Pons (tissue), 1 donor: ENCODE data around the gene TMIGD2.

Experiments
- DNase-seq: peaks from one replicate; pipeline ENCODE4 v3.0.0-alpha.2; 2016; ENCODE audit warnings: low spot score

The TMIGD2 gene

DNA sequence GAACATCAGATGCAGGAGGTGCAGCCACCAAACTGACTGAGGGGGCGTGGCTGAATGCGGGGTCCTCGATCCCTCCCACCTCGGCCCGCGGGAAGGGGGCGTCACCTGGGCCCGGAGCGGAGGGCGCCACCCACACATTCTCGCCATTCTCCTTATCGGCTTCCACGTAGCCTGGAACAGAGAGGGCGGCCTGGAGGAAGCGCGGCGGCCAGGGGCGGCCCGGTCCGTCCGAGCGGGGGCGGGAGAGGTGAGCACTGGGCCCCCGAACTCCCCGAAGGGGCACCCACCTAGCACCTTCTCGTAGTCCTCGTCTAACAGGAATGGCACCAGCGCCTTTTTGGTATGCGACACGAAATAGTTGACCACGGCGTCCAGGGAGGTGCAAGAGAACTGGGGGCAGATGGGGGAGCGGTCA, 24.7 kb upstream of the TMIGD2 start:
- DNase-seq, result no peak

DNA sequence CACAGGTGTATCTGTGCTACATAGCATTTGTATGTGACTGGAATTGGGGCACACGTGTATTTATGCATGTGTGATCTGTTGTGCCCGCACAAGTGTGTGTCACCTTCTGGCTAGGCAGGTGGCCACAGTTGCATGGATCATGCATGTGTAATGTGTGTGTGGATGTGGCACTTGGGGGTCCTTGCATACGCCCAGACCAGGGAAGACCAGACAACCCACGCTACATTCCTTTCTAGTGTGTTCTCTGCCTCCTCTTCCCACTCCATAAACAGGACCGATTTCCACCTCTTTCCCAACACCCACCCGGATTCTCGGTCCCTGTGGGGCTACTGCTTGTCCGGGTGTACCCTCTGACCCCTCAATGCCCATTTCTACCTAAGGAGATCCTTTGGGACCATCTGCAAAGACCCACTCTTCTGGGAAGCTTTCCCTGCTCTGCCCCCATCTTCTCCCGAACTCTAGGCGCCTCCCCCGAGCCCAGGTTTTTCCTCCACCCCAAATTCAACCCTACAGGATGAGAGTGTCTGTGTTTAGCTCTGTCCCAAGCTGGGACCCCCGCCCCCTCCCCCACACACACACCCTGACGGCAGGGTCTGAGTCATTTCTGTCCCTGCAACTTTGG, 24.1 kb upstream of the TMIGD2 start:
- no peak for DNase-seq

DNA sequence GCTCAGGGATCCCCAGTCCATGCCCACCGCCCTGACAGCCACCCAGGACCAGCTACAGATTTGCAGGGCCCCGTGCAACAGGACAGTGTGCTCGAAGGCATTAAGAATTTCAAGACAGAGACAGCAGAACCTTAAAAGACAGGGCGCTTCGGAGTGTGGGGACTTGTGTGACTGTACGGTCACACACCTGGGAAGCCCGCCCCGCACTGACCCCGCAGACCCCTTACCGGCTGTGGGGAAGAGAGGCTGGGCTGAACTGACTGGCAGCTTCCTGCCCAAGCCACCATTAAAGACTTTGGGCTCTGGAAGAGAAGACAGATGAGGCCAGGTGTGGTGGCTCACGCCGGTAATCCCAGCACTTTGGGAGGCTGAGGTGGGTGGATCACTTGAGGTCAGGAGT, 22.0 kb upstream of the TMIGD2 start:
- DNase-seq, result no peak

DNA sequence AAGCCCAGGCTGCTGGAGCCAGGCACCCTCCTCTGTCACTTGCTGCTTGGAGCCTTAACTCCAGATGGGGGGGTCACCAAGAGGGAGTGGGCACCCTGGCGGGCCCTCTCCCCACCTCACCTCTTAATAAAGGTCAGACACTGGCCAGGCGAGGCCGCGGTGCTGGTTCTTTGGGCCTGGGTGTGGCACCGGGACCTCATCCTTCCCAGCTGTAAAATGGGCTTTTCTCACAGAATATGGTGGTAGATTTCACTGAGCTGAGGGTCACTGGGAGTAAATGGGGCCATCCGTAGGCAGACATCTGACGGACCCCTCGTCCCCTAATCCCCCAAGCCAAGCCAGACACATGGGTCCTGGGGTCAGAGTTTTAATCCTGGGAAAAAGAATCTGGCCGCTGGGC, 21.5 kb upstream of the TMIGD2 start:
- no peak for DNase-seq

DNA sequence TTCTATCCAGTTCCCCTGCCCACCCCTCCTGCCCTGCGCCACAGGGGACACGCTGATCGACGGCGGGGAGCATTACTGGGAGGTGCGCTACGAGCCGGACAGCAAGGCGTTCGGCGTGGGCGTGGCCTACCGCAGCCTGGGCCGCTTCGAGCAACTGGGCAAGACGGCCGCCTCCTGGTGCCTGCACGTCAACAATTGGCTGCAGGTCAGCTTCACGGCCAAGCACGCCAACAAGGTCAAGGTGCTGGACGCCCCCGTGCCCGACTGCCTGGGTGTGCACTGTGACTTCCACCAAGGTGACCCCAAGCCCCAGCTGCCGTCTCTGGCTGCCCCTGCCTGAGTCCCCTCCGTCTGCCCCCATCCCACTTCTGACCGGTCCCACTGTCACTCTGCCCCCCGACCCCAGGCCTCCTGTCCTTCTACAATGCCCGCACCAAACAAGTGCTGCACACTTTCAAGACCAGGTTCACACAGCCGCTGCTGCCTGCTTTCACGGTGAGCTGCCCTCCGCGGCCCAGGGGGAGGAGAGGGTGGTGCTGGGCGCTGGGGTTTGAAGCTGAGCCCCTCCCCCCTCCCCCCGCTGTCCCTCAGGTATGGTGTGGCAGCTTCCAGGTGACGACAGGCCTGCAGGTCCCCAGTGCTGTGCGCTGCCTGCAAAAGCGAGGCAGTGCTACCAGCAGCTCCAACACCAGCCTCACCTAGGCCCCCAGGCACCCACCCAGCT, 20.9 kb upstream of the TMIGD2 start:
- no peak for DNase-seq

DNA sequence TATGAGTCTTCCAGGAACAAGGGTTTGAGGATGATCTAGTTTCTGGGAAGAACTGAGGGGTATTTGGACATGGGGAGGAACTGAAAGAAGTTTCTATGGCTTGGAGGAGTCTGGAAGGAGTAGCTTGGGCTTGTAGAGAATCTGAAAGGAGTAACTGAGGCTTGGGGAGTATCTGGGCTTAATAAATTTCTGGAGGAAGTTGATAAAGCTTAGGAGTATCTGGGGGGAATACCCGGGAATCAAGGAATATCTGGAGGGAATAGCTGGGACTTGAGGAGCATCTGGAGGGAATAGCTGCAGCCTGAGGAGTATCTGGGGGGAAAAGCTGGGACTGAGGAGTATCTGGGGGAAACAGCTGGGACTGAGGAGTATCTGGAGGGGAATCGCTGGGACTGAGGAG, 18.2 kb upstream of the TMIGD2 start:
- no peak for DNase-seq

DNA sequence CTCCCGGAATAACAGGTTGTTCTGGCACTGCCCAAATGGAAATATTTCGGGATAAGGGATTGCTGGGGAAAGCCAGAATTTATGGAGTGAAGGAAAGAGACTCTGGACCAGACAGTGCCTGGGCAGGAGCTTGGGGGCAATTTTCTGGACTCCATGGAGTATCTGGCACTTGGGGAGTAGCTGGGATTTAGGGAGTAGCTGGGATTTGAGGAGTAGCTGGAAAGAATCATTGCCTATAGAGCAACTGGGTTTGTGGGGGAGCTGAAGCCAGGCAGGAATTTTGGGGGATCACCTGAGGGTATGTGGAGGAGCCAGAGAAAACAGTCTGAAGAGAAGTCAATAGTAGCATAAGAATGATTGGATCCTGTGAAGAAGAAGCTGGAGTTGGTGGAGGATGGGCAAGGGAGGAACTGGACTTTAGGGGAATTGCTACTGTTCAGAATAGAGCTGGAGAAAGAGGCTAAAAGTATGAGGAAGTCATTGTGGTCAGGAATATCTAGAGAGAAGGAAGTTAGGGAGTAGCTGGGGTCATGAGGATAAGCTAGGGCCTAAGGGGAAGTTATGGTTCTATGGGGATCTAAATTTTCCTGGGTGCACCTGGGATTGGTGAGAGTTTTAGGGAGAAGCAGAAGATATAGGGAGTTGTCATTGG, 17.0 kb upstream of the TMIGD2 start:
- no peak for DNase-seq

DNA sequence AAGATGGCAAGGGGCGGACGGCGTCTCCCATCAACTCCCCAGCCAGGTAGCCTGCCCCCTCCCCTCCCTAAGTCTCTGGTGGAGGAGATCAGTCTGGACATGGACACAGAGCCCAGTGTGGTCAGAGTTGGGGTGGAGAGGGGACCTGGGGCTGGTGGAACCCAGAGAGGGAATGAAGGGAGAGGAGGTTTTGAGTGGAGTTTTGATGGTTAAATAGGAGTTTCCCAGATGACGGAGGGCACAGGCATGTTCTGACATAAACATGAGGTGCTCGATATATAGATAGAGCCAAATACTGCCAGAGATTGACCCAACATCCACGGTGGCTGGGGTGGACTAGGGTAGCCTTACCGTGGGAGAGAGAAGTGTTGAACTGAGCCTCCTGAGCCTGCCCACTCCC, 16.3 kb upstream of the TMIGD2 start:
- DNase-seq, result no peak

DNA sequence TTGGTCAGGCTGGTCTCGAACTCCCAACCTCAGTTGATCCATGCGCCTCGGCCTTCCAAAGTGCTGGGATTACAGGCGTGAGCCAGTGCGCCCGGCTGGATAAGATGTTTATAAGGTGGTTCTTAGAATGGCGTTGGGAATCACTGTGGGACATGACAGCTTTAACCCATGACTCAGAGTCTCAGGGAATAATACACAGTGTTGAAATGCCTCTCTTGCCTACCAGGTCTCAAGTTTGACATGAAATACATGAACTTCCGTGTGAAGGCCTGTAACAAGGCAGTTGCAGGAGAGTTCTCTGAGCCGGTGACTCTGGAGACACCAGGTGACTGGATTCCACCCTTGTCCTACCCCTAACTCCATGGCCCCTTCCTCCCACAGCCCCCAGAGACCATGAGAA, 14.8 kb upstream of the TMIGD2 start:
- DNase-seq, result no peak

DNA sequence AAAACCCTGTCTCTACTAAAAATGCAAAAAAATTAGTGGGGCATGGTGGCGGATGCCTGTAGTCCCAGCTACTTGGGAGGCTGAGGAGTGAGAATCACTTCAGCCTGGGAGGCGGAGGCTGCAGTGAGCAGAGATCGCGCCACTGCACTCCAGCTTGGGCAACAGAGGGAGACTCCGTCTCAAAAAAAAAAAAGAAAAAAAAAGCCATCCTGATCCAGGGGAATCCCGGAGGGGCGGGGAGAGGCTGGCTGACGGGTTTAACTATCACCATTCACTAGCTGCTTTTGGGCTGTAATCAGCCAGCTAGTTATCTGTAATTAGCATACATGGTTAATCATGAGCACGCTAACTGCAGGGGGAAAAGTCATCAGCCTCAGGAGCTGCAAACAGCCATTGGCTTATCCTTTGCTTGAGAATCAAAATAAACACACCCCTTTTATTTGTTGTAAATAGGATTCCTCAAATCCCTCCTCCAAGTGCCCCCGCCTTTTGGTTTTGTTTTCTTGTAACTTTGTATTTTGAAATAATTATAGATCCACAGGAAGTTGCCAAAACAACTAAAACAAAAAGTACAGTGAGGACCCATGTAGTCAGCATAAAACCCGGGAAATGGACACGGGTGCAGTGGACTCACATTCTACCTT, 11.8 kb upstream of the TMIGD2 start:
- no peak for DNase-seq

DNA sequence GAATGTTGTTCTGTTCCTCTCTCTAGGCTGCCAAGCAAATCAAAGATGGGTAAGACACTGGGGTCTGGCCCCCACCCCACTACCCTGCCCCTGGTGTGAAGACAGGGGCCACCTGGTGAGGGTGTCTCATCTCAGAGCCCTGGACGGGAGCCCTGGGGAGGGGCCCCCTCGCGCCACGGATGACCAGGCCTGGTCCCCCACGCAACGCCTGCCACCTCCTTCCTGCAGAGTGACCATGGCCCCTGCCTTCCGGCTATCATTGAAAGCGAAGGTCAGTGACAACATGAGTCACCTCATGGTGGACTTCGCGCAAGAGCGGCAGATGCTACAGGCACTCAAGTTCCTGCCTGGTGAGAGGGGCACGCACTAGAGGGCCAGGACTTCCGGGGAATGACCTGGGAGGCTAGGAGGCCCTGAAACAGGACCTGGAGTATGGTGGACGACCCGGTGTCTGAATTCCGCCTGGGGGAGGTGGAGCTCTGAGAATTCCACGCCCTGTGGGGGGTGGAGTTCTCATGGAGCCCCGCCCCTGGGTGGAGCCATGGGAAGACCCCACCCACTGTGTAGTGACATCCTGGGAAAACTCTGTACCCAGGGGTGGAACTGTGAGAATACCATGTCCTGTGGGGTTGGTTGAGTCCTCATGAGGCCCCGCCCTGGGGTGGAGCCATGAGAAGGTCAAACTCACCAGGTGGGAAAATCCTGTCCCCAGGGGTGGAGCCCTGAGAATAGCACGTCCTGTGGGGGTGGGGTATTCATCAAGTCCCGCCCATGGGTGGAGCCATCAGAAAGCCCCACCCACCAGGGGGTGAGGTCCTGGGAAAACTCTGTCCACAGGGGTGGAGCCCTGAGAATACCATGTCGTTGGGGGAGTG, 8.3 kb upstream of the TMIGD2 start:
- DNase-seq, result no peak

DNA sequence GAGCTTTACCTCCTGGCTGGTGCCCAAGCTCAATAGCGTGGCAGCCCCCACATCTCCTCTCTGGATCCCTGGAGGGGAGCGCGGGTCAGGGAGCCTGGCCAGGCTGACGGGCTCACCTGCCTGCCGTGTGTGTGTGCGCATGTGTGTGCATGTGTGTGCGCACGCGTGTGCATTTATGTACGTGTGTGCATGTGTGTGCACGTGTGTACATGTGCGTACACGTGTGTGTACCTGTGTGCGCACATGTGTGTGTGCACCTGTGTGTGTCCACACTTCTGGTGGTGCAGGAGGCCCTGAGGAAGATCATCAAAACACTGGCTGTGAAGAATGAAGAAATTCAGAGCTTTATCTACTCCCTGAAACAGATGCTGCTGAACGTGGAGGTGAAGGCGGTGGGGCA, 3.5 kb upstream of the TMIGD2 start:
- no peak for DNase-seq

DNA sequence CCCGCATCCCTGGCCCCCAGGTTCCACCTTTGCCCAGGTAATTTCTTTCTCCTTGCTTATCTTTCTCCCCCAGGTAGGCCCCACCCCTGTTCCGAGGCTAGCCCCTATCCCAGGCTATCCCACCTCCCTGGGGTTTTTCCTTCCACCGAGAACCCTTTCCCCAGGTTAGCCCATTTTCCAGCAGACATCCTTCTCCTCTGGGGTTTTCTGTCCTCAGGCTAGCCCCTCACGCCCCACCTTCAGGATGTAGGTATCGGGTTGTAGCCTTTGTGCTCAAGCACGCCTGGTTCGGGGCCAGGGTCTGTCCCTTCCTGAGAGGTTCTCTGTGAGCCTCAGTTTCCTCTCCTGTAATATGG, 3.0 kb upstream of the TMIGD2 start:
- no peak for DNase-seq

DNA sequence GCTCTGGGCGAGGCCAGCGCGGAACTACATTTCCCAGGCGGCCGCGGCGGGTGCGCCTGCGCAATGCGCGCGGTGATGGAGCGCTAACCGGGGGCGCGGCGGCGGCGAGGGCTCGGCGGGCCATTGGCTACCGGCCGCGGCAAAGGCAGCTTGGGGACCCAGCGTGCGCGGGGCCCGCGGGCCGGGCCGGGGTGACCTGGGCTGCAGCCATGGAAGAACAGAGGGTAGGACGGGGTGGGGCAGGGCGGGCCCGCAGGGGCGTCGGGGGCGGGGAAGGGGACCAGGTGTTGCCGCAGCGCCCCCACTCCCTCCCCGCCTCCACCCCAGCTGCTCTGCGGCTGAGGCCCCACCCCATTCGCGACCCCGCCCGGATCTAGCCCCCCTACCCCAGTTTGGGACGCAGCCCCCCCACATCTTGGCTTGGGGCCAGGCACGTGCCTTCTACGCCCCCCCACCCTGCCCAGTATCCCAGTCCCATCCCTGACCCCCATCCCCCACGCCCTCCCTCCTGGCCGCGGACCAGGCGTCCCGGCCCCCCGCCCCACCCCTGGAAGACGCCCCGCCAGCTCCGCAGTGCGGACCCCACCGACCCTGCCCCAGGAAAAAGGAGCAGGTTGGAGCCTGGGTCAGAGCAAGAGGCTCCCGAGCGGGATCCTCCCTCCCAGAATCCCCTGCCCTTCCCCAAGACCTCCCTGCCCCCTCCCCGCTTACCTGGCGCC, 2.5 kb upstream of the TMIGD2 start, which contains the start of gene FSD1:
Gene FSD1 (plus strand): TSS at position 61 of the 719 bp plus-strand sequence. CDS start 149 bp downstream, at position 210.
- DNase-seq, result no peak

DNA sequence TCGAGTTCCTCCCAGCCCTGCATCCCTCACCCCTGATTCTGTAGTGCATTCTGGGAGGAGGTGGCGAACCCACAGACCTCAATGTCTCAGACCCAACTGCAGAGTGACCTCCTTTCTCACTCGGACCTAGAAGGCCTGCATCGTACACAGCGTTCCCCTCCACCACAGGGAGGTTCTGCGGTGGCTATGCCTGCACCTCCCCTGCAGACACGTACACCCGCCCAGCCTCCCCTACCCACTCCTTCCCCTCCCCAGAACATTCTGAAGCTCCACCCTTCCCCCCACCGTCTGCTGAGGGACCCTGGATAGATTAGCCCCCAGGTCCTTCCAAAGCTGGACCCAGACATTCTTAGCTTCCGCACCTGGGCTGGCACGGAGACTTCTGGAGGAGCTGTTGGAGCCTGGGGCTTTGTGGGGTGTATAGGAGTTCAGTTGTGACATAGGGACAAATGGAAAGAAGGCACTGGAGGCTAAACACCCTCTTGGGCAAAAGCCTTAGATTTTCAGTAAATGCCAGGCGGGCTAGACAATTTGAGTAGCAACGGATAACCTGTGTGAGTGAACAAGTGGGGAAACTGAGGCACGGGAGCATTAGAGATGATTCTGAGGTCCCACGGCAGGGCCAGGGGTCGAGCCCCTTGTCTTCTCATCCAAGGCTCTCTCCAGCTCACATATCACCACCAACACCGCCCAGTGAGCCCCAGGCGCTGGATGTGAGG, 1.8 kb upstream of the TMIGD2 start:
- DNase-seq, result no peak

DNA sequence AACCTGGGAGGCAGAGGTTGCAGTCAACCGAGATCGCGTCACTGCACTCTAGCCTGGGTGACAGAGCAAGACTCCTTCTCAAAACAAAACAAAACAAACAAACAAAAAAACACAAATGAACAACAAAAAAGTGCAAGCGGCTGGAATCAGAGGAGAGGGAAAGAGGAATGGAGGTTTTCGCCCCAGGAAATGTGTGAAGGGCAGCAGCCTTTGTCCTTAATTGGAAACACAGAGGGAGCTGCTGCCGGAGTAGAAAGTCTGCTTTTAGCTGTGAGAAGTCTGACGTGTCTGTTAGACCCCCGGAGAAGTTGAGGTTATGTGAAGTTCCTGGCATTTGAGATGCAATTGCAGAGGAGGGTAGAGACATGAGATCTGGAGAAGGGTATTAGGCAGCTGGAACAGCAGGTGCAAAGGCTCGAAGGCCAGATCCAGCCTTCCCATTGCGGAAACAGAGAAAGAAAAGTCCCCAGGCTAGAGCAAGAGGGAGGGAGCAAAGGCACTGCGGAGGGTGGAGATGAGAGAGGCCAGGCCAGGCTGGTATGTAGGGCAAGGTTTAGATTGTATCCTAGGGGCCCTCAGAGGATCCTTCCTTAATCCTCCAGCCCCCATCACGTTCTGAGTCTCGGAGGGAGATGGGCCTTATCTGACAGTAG, 473 bp downstream of the TMIGD2 start:
- no peak for DNase-seq

DNA sequence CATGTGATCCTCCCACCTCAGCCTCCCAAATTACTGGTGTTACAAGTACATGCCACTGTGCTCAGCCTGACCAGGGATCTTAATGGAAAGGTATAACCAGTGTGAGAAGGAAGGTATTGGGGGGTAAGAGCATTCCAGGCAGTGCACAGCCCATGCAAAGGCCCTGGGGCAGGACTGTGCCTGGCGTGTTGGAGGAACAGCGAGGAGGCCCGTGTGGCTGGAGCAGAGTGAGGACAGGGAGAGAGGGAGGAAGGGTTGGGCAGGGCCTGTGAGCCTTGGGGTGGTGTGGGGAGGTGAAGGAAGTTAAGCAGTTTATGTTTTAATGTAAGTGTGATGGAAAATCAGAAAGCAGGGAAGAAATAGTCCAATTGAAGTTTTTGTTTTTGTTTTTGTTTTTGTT, 1.6 kb downstream of the TMIGD2 start:
- no peak for DNase-seq

DNA sequence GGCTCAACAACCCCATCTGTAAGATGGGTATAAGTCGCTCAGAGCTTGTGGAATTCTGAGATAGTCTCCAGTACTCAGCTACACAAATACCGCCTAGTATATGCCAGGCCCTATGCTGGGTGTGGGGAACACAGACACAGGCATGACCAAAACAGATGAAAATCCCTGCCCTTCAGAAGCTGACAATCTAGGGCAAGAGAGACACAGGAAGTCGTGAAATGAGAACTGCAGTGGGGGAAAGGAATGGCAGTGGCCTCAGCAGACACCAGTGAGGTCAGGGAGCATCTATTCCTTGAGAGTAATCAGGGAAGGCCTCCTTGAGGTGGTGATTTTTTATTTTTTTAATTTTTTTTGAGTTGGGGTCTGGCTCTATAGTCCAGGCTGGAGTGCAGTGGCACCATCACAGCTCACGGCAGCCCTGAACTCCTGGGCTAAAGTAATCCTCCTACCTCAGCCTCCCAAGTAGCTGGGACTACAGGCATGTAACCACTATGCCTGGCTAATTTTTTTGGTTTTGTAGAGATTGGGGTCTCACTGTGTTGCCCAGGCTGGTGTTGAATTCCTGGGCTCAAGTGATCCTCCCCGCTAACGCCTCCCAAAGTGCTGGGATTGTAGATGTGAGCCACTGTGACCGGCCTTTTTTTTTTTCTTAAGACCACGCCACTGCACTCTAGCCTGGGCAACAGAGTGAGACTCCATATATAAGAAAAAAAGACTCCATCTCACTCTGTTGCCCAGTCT, 3.2 kb downstream of the TMIGD2 start:
- no peak for DNase-seq
